Glutamatergic neuron (in vitro differentiated cells): ENCODE data around the gene ATP6V1D. TPM values are rescaled to one million over a fixed set of nuclear protein-coding genes. Genes with fewer than 3 reads are reported as not detected.
"Not testable (repeated sequence)": the region's sequence is repeated elsewhere in the genome, so short reads cannot be mapped to it uniquely, and the experiment has no call there.

Experiments
- DNase-seq: peaks from one replicate; pipeline ENCODE4 v3.0.0; 2022
- H3K27ac Mint-ChIP-seq: one replicate; pipeline ENCODE4 v1.8.0; 2020; ENCODE audit warnings: mild to moderate bottlenecking, mixed read lengths, inconsistent platforms; ENCODE audit not compliant: unreplicated experiment
- H3K27me3 Mint-ChIP-seq: one replicate; pipeline ENCODE4 v1.8.0; 2020; ENCODE audit warnings: mild to moderate bottlenecking, moderate library complexity, mixed read lengths, inconsistent platforms; ENCODE audit not compliant: unreplicated experiment
- H3K36me3 Mint-ChIP-seq: one replicate; pipeline ENCODE4 v1.8.0; 2020; ENCODE audit warnings: mild to moderate bottlenecking, mixed read lengths, inconsistent platforms; ENCODE audit not compliant: unreplicated experiment
- H3K4me1 Mint-ChIP-seq: one replicate; pipeline ENCODE4 v1.8.0; 2020; ENCODE audit warnings: mild to moderate bottlenecking, low read depth, mixed read lengths, inconsistent platforms; ENCODE audit not compliant: unreplicated experiment
- H3K4me3 Mint-ChIP-seq: one replicate; pipeline ENCODE4 v1.8.0; 2020; ENCODE audit warnings: mild to moderate bottlenecking, mixed read lengths, inconsistent platforms; ENCODE audit not compliant: unreplicated experiment
- H3K9me3 Mint-ChIP-seq: one replicate; pipeline ENCODE4 v1.8.0; 2020; ENCODE audit warnings: mild to moderate bottlenecking, moderate library complexity, mixed read lengths, inconsistent platforms; ENCODE audit not compliant: unreplicated experiment
- total RNA-seq: library from RNA; stranded (reverse); fragmentation: NEBNext Ultra II Directional; extraction: Animal tissue kit (Norgen Biotek cat#: 25700); gene quantifications from one replicate; pipeline ENCODE4 v1.2.1, GENCODE V29; 2021; ENCODE audit not compliant: unreplicated experiment
- TF ChIP-seq, protein P1 (sequence below): fragments of 200-600 bp; sonication (generic); IDR thresholded peaks from one replicate; pipeline ENCODE4 v1.5.0; 2021; ENCODE audit not compliant: partially characterized antibody, unreplicated experiment

The ATP6V1D gene
- total RNA-seq, 1 donor from 2014 or later, result 108 TPM

DNA sequence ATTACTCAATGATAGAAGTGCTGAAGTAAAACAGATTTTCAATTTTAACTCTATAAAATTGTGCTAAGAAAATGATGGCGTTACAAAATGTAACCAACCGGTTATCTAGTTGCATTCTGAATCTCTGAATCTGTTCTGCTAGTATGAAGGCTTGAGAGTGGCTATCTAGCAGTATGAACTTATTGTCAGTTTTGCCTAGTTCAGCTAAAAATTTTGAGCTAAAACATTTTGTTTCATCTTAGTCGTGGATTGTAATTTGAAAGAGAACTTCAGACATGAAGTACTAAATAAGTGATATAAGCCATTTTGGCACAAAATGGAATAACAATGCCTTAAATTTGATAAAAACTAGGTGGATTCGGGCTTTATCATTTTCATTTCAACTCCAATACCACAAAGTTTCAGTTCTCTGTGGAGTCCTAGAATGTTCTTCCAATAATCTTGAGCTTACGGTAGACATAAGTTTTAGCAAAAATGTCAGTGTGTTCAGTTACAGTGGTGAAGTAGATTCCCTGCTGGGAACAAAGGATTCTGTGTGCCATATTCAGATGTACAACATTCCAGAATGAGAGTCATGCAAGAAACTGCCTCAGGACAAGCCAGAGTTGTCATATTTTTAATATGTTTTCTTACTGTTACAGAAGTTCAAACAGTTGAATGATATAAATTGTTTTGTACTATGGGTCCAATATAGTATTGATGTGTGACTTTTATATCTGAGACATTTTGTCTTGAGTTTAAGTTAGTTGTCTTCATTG, 28.1 kb downstream of the ATP6V1D start:
- H3K4me1 Mint-ChIP-seq, result no peaks in the 10 kb centered on the region
- no peak overlapping the region for H3K4me3 Mint-ChIP-seq
- peaks cover 2% of the 10 kb centered on the region for H3K27me3 Mint-ChIP-seq
- H3K36me3 Mint-ChIP-seq, result peaks cover 10% of the 10 kb centered on the region
- no peak overlapping the region for H3K27ac Mint-ChIP-seq
- no peak for DNase-seq
- TF ChIP-seq, protein P1, sequence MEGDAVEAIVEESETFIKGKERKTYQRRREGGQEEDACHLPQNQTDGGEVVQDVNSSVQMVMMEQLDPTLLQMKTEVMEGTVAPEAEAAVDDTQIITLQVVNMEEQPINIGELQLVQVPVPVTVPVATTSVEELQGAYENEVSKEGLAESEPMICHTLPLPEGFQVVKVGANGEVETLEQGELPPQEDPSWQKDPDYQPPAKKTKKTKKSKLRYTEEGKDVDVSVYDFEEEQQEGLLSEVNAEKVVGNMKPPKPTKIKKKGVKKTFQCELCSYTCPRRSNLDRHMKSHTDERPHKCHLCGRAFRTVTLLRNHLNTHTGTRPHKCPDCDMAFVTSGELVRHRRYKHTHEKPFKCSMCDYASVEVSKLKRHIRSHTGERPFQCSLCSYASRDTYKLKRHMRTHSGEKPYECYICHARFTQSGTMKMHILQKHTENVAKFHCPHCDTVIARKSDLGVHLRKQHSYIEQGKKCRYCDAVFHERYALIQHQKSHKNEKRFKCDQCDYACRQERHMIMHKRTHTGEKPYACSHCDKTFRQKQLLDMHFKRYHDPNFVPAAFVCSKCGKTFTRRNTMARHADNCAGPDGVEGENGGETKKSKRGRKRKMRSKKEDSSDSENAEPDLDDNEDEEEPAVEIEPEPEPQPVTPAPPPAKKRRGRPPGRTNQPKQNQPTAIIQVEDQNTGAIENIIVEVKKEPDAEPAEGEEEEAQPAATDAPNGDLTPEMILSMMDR, result no peak
- H3K9me3 Mint-ChIP-seq, result peaks cover under 1% of the 10 kb centered on the region

DNA sequence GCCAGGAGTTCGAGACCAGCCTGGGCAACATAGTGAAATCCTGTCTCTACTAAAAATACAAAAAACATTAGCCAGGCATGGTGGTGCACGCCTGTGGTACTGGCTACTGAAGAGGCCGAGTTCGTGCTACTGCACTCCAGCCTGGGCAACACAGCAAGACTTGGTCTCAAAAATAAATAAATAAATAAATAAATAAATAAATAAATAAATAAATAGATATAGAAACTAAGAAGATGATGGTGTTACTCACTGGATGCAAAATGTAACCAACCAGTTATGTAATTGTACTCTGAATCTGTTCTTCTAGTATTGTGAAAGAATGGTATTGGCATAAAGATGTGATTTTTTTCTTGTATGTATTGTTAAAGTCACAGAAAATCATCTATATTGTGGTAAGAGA, 29.9 kb downstream of the ATP6V1D start:
- H3K9me3 Mint-ChIP-seq, H3K27ac Mint-ChIP-seq, H3K27me3 Mint-ChIP-seq, DNase-seq, H3K4me1 Mint-ChIP-seq, H3K4me3 Mint-ChIP-seq: not testable (repeated sequence)
- H3K36me3 Mint-ChIP-seq, result peaks cover 10% of the 10 kb centered on the region

DNA sequence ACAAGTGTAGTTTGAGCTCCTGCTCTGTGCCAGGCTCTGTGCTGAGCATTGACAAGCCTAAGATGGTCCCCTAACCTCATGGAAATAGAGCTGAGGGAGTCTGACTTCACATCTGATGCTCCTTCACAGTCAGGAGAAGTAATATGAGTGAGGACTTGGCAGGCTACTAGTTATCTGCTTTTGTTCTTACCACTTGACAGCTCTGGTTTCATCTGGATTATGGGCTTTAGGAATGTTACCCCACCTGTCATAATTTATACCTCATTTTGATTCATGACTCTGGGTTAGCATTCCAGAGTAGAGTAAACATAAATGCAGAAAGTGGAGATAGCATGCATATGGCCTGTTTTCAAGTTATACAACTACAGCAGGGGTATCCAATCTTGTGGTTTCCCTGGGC, 40.5 kb downstream of the ATP6V1D start:
- no peak for DNase-seq
- no peak overlapping the region for H3K27ac Mint-ChIP-seq
- H3K9me3 Mint-ChIP-seq, result peaks cover 2% of the 10 kb centered on the region
- no peak overlapping the region for H3K4me3 Mint-ChIP-seq
- TF ChIP-seq, protein P1, result no peak
- no peaks in the 10 kb centered on the region for H3K4me1 Mint-ChIP-seq
- H3K36me3 Mint-ChIP-seq, result no peaks in the 10 kb centered on the region
- H3K27me3 Mint-ChIP-seq, result no peaks in the 10 kb centered on the region

DNA sequence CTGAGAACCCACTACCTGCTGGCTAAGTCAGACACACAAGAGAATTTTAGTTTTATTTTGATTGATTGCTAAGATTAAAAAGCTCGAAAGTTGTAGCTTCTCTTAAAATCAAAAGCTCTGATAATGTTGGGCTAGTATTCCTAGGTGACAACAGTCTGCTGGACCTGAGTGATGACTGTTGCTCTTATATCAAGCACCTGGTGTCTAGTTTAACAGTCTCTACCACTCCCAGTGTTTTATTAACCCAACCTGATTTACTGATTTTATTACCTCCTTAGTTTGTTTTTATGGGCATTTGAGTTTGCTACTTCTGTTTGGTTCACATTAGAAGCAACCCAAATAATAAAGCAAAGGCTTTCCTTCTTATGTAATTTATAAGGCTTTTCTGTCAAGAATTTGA, 41.8 kb downstream of the ATP6V1D start:
- TF ChIP-seq, protein P1, result no peak
- Mint-ChIP-seq H3K4me3 (no peak overlapping the region), H3K27ac (no peak overlapping the region), H3K9me3 (peaks cover 2% of the 10 kb centered on the region), H3K36me3 (no peaks in the 10 kb centered on the region), H3K4me1 (no peaks in the 10 kb centered on the region), H3K27me3 (no peaks in the 10 kb centered on the region)
- no peak for DNase-seq

DNA sequence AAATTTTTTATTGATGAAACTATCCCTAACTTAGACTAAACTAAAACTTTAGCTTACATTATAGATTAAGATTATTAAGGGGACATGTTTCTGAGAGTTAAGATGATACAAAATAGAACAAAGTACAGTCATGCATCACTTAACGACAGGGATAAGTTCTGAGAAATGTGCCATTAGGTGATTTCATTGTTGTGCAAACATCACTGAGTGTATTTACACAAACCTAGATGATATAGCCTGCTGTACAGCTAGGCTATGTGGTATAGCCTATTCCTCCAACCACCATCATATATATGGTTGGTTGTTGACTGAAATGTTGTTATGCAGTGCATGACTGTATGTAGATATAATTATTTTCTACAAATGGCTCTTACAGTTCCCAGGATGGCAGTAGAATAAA, 46.5 kb downstream of the ATP6V1D start:
- Mint-ChIP-seq H3K9me3 (peaks cover 2% of the 10 kb centered on the region), H3K36me3 (no peaks in the 10 kb centered on the region), H3K27ac (no peak overlapping the region), H3K4me1 (no peaks in the 10 kb centered on the region), H3K27me3 (no peaks in the 10 kb centered on the region), H3K4me3 (no peak overlapping the region)
- no peak for DNase-seq
- TF ChIP-seq, protein P1, result no peak
